Progenitor cell of endocrine pancreas (in vitro differentiated cells): ENCODE data around the gene CLDN8. TPM values are rescaled to one million over a fixed set of nuclear protein-coding genes. Genes with fewer than 3 reads are reported as not detected.
A peak's percentile ranks its signal among the peaks of the same experiment; 100 is the strongest.

Source experiments
- DNase-seq: peaks from one replicate; pipeline ENCODE4 v3.0.0; 2021; ENCODE audit warnings: low spot score; ENCODE audit not compliant: unreplicated experiment
- H3K27ac Mint-ChIP-seq: 2 replicates; pipeline ENCODE4 v1.8.0; 2021; ENCODE audit warnings: mild to moderate bottlenecking, moderate library complexity, mixed read lengths
- H3K27me3 Mint-ChIP-seq: 2 replicates; pipeline ENCODE4 v1.8.0; 2021; ENCODE audit warnings: mixed read lengths
- H3K36me3 Mint-ChIP-seq: 2 replicates; pipeline ENCODE4 v1.8.0; 2022; ENCODE audit warnings: mixed read lengths; ENCODE audit not compliant: insufficient read depth
- H3K4me1 Mint-ChIP-seq: 2 replicates; pipeline ENCODE4 v1.8.0; 2021; ENCODE audit warnings: low read depth, mixed read lengths
- H3K4me3 Mint-ChIP-seq: 2 replicates; pipeline ENCODE4 v1.8.0; 2021; ENCODE audit warnings: low read depth, mild to moderate bottlenecking, moderate library complexity, mixed read lengths
- H3K9me3 Mint-ChIP-seq: 2 replicates; pipeline ENCODE4 v1.8.0; 2021; ENCODE audit warnings: low read depth, mixed read lengths
- CTCF ChIP-seq: fragments of 200-600 bp; sonication (generic); IDR thresholded peaks from one replicate; pipeline ENCODE4 v1.5.0; 2021; ENCODE audit warnings: antibody characterized with exemption, mild to moderate bottlenecking; ENCODE audit not compliant: unreplicated experiment
- total RNA-seq: library from RNA; stranded (reverse); gene quantifications from 2 replicates; pipeline ENCODE4 v1.2.1, GENCODE V29; 2021

The CLDN8 gene
- total RNA-seq, 1 donor from 2014 or later = not detected

- DNase-seq = no peak
- no peak for TF ChIP-seq CTCF
- H3K4me3 Mint-ChIP-seq = no peak overlapping the region
- H3K9me3 Mint-ChIP-seq = peaks cover 6% of the 10 kb centered on the region
- no peak overlapping the region for H3K27ac Mint-ChIP-seq
- peaks cover 2% of the 10 kb centered on the region for H3K4me1 Mint-ChIP-seq
- no peaks in the 10 kb centered on the region for H3K36me3 Mint-ChIP-seq
- H3K27me3 Mint-ChIP-seq = no peaks in the 10 kb centered on the region
Observed at GRCh38 chr21:30227128-30227527, 11.2 kb upstream of the CLDN8 start.

- H3K4me1 Mint-ChIP-seq = peaks cover 2% of the 10 kb centered on the region
- H3K4me3 Mint-ChIP-seq = no peak overlapping the region
- no peak overlapping the region for H3K27ac Mint-ChIP-seq
- TF ChIP-seq CTCF = no peak
- DNase-seq = no peak
- no peaks in the 10 kb centered on the region for H3K9me3 Mint-ChIP-seq
- H3K36me3 Mint-ChIP-seq = no peaks in the 10 kb centered on the region
- H3K27me3 Mint-ChIP-seq = no peaks in the 10 kb centered on the region
Observed at GRCh38 chr21:30223596-30223995, 7.7 kb upstream of the CLDN8 start.

- DNase-seq = no peak
- H3K4me1 Mint-ChIP-seq = peaks cover 2% of the 10 kb centered on the region
- TF ChIP-seq CTCF = no peak
- no peak overlapping the region for H3K27ac Mint-ChIP-seq
- H3K27me3 Mint-ChIP-seq = no peaks in the 10 kb centered on the region
- H3K9me3 Mint-ChIP-seq = no peaks in the 10 kb centered on the region
- H3K4me3 Mint-ChIP-seq = no peak overlapping the region
- no peaks in the 10 kb centered on the region for H3K36me3 Mint-ChIP-seq
Observed at GRCh38 chr21:30222724-30223123, 6.8 kb upstream of the CLDN8 start.

- DNase-seq = no peak
- no peak for TF ChIP-seq CTCF
- Mint-ChIP-seq H3K9me3 (no peaks in the 10 kb centered on the region), H3K4me3 (no peak overlapping the region), H3K36me3 (no peaks in the 10 kb centered on the region), H3K27ac (no peak overlapping the region), H3K27me3 (no peaks in the 10 kb centered on the region), H3K4me1 (no peaks in the 10 kb centered on the region)
Observed at GRCh38 chr21:30211071-30211470, 4.8 kb downstream of the CLDN8 start.

- Mint-ChIP-seq H3K4me1 (no peaks in the 10 kb centered on the region), H3K9me3 (no peaks in the 10 kb centered on the region), H3K27ac (peak overlapping the region; percentile 6), H3K27me3 (no peaks in the 10 kb centered on the region), H3K4me3 (no peak overlapping the region), H3K36me3 (no peaks in the 10 kb centered on the region)
- no peak for DNase-seq
- no peak for TF ChIP-seq CTCF
Observed at GRCh38 chr21:30209601-30210000, 6.3 kb downstream of the CLDN8 start.
